ENCODE results near the gene DLD. TPM values are rescaled to one million over a fixed set of nuclear protein-coding genes. Genes with fewer than 3 reads are reported as not detected.

DLD gene
- total and polyA plus RNA-seq, 8 donors: 61.1 to 80.2 (median 74.2) TPM

- no peak for DNase-seq
- Histone ChIP-seq H3K36me3 (peaks cover 0 to 48% of the 10 kb centered on the region in 2 donors), H3K27ac (no peak overlapping the region)
Observed at GRCh38 chr7:107960272-107960671, 69.3 kb downstream of the DLD start.

GRCh38 chr7:107961405-107961804 is 70.4 kb downstream of the DLD start:
- TF ChIP-seq, protein P1, sequence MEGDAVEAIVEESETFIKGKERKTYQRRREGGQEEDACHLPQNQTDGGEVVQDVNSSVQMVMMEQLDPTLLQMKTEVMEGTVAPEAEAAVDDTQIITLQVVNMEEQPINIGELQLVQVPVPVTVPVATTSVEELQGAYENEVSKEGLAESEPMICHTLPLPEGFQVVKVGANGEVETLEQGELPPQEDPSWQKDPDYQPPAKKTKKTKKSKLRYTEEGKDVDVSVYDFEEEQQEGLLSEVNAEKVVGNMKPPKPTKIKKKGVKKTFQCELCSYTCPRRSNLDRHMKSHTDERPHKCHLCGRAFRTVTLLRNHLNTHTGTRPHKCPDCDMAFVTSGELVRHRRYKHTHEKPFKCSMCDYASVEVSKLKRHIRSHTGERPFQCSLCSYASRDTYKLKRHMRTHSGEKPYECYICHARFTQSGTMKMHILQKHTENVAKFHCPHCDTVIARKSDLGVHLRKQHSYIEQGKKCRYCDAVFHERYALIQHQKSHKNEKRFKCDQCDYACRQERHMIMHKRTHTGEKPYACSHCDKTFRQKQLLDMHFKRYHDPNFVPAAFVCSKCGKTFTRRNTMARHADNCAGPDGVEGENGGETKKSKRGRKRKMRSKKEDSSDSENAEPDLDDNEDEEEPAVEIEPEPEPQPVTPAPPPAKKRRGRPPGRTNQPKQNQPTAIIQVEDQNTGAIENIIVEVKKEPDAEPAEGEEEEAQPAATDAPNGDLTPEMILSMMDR (IDR thresholded peaks at IDR 0.05): no peak
- ATAC-seq: no peak
- H3K4me1 ChIP-seq: peaks cover 0 to 3% of the 10 kb centered on the region in 2 donors
- no peaks in the 10 kb centered on the region for H3K27me3 ChIP-seq
- peaks cover 0 to 42% of the 10 kb centered on the region in 2 donors for H3K36me3 ChIP-seq
- DNase-seq: no peak
- no peak overlapping the region for H3K27ac ChIP-seq
- H3K4me3 ChIP-seq: no peak overlapping the region
- H3K9me3 ChIP-seq: no peaks in the 10 kb centered on the region
- intact Hi-C loops (cut with DNase I): no loop called here

More at GRCh38 chr7:107960272-107960671, 69.3 kb downstream of the DLD start:
- H3K9me3 ChIP-seq: no peaks in the 10 kb centered on the region
- intact Hi-C loops (cut with DNase I): no loop called here
- H3K27me3 ChIP-seq: no peaks in the 10 kb centered on the region
- TF ChIP-seq, protein P1 (IDR thresholded peaks at IDR 0.05): no peak
- no peak for ATAC-seq
- peaks cover 0 to 3% of the 10 kb centered on the region in 2 donors for H3K4me1 ChIP-seq
- no peak overlapping the region for H3K4me3 ChIP-seq

DNA sequence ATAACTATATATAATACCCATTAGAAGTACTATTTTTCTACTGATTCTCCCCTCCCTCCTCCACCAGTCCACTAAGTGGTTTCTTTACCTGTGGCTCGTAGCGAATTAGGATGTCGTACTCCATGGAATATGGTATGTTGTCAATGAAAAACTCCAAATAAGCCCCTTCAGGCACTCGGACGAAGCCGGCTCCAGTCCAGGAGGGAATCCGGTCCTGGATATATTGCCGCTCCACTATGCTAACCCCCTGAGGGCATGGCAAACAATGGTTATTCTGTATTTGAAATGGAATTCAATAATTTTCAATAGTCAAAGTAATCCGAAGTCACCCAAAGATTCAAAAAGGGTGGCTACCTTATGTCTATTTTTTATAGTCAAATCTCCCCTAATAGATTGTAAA is 71.8 kb downstream of the DLD start:
- Histone ChIP-seq H3K27me3 (no peaks in the 10 kb centered on the region), H3K27ac (no peak overlapping the region), H3K36me3 (peaks cover 0 to 40% of the 10 kb centered on the region in 2 donors), H3K9me3 (no peaks in the 10 kb centered on the region), H3K4me1 (peaks cover 0 to 3% of the 10 kb centered on the region in 2 donors), H3K4me3 (no peak overlapping the region)
- DNase-seq: no peak
- intact Hi-C loops (cut with DNase I): no loop called here
- no peak for ATAC-seq
- TF ChIP-seq, protein P1 (IDR thresholded peaks at IDR 0.05): no peak

DNA sequence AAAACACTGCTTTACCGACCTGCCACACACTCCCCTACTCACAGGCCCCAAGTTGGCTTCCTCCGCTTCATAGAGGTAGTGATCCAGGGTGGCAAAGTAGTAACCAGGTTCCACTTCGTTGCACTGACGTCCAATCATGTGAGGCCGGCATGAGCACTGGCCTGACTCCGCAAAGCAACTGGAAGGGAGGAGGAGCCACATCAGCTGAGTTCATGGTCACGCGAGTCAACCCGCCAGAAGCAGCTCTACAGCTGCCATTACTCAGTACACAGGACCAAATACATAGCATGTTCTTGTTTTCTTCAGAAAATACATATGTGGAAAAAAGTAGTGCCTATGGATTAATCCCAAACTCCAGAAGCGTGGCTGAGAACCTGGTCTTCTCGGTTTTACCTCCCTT is 73.5 kb downstream of the DLD start:
- intact Hi-C loops (cut with DNase I): no loop called here
- Histone ChIP-seq H3K4me3 (no peak overlapping the region), H3K27ac (no peak overlapping the region), H3K27me3 (no peaks in the 10 kb centered on the region), H3K36me3 (peaks cover 0 to 37% of the 10 kb centered on the region in 2 donors), H3K9me3 (no peaks in the 10 kb centered on the region), H3K4me1 (no peaks in the 10 kb centered on the region)
- ATAC-seq (no peak), DNase-seq (no peak)
- TF ChIP-seq, protein P1 (IDR thresholded peaks at IDR 0.05): no peak

- TF ChIP-seq, protein P1 (IDR thresholded peaks at IDR 0.05): no peak
- intact Hi-C loops (cut with DNase I): no loop called here
- no peaks in the 10 kb centered on the region for H3K9me3 ChIP-seq
- no peak for DNase-seq
- H3K27me3 ChIP-seq: no peaks in the 10 kb centered on the region
- H3K4me1 ChIP-seq: peaks cover 0 to 6% of the 10 kb centered on the region in 2 donors
- peak; percentile 39 for ATAC-seq
- H3K27ac ChIP-seq: no peak overlapping the region
- H3K36me3 ChIP-seq: peaks cover 0 to 22% of the 10 kb centered on the region in 2 donors
- H3K4me3 ChIP-seq: no peak overlapping the region
Observed at GRCh38 chr7:107966711-107967110, 75.7 kb downstream of the DLD start.

Measured in left lung (tissue), 10 donors.